ENCODE data around the gene RYR1. TPM values are rescaled to one million over a fixed set of nuclear protein-coding genes. Genes with fewer than 3 reads are reported as not detected.

The RYR1 gene
- total and polyA plus RNA-seq, 11 donors = 0.44 to 2.1 (median 0.86) TPM

DNA sequence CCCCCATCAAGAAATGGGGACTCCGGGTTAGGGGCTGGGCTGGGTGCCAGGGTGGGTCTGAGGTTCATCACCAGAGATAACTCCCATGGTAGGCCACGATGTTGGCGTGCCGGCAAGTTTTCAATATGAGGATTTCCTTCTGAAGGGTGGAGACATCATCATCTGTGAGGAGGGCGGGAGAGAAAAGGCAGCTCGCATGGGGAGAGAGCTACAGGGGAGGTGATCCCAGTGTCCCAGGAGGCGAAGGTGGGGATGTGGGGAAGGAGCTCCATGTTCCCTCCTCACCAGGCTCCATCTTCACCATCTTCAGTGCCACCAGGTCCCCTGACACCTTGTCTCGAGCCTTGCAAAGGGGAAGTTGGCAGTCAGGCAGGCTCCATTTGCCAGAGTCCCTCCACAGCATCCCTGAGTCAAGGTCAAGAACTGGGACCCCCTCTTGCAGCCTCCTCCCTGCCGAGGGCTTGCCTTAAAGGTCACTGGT, 183.8 kb downstream of the RYR1 start:
- Histone ChIP-seq H3K27ac (peak overlapping the region in 8 of 12 donors; percentile 9 to 92 (median 76)), H3K4me3 (peak overlapping the region in 10 of 12 donors; percentile 4 to 98 (median 86)), H3K36me3 (peaks cover 3 to 25% (median 23%) of the 10 kb centered on the region in 9 donors), H3K27me3 (no peaks in the 10 kb centered on the region), H3K9me3 (no peaks in the 10 kb centered on the region), H3K4me1 (peaks cover 2 to 28% (median 20%) of the 10 kb centered on the region in 12 donors)
- WGBS, 4 donors = 59 to 67% (median 63%) methylated on average over 8 to 9 of the region's 9 CpGs
- TF ChIP-seq, protein P1, sequence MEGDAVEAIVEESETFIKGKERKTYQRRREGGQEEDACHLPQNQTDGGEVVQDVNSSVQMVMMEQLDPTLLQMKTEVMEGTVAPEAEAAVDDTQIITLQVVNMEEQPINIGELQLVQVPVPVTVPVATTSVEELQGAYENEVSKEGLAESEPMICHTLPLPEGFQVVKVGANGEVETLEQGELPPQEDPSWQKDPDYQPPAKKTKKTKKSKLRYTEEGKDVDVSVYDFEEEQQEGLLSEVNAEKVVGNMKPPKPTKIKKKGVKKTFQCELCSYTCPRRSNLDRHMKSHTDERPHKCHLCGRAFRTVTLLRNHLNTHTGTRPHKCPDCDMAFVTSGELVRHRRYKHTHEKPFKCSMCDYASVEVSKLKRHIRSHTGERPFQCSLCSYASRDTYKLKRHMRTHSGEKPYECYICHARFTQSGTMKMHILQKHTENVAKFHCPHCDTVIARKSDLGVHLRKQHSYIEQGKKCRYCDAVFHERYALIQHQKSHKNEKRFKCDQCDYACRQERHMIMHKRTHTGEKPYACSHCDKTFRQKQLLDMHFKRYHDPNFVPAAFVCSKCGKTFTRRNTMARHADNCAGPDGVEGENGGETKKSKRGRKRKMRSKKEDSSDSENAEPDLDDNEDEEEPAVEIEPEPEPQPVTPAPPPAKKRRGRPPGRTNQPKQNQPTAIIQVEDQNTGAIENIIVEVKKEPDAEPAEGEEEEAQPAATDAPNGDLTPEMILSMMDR (IDR thresholded peaks at IDR 0.05) = no peak
- TF ChIP-seq POLR2A (IDR thresholded peaks at IDR 0.05) = no peak
- DNase-seq = no peak
- ATAC-seq = no peak
- intact Hi-C loops (cut with DNase I) = loop anchor here in 6 of 10 donors (5.0 to 10.0 kb wide), 6 partner anchors 73 to 507 kb away; partner anchors contain the start of genes FAM98C (in 3 of the 6), MRPS12 (in 3 of the 6), SARS2 (in 3 of the 6) and PAK4 (in 1 of the 6)

DNA sequence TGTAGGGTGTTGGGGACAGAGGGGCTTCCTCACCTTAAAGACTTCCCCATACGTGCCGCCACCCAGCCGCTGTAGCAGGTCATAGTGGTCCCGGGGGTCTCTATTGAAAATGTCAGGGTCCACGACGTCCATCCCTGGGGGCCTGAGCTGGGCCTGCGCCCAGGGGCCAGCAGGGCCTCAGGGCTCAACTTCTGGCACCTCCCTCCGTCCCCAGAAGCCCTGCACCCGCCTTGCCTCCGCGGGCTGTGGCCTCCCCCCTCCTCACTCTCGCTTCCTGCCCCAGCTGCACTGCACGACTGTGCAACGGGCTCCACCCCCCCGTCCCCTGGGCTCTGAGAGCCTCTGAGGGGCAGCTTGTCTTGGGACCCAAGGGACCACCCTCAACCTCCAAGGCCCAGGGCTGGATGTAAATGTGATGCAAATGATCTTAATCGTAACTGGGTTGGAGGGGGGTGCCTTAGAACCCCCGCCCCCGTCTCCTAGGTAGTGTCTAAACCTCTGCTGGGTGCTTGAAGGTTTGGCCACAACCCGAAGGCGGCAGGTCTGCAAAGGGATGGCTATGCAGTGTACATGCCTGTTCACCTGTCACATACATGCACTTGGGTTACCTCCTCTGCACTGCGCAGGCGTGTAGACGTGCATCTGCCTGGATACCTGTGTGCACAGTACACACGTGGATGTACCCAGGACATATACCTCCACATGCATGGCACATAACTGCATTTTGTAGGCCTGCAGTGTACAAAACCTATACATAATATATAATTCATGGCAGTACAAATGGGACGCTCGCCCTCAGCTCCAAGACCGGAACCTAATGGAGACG, 184.5 kb downstream of the RYR1 start, which contains the start of gene MAP4K1:
Gene MAP4K1, minus strand, starts transcription at position 190 of the 826 bp plus-strand sequence. Its CDS starts 58 bp downstream, at position 132.
- intact Hi-C loops (cut with DNase I) = loop anchor here in 6 of 10 donors (5.0 to 10.0 kb wide), 6 partner anchors 73 to 507 kb away; partner anchors contain the start of genes FAM98C (in 3 of the 6), MRPS12 (in 3 of the 6), SARS2 (in 3 of the 6) and PAK4 (in 1 of the 6)
- 34 to 44% (median 39%) methylated on average over 11 to 28 of the region's 28 CpGs for WGBS, 4 donors
- H3K36me3 ChIP-seq = peaks cover 3 to 31% (median 28%) of the 10 kb centered on the region in 9 donors
- peak in 2 of 4 donors; percentile 1 to 9 for ATAC-seq
- no peaks in the 10 kb centered on the region for H3K27me3 ChIP-seq
- H3K4me1 ChIP-seq = peaks cover 2 to 28% (median 20%) of the 10 kb centered on the region in 12 donors
- no peaks in the 10 kb centered on the region for H3K9me3 ChIP-seq
- H3K27ac ChIP-seq = peak within 1 kb of the TSS in 11 of 12 donors; percentile 26 to 96 (median 89)
- peak; percentile 38 to 84 (median 57) for DNase-seq
- TF ChIP-seq, protein P1 (IDR thresholded peaks at IDR 0.05) = no peak
- TF ChIP-seq POLR2A (IDR thresholded peaks at IDR 0.05) = no peak
- peak within 1 kb of the TSS; percentile 12 to 98 (median 84) for H3K4me3 ChIP-seq

DNA sequence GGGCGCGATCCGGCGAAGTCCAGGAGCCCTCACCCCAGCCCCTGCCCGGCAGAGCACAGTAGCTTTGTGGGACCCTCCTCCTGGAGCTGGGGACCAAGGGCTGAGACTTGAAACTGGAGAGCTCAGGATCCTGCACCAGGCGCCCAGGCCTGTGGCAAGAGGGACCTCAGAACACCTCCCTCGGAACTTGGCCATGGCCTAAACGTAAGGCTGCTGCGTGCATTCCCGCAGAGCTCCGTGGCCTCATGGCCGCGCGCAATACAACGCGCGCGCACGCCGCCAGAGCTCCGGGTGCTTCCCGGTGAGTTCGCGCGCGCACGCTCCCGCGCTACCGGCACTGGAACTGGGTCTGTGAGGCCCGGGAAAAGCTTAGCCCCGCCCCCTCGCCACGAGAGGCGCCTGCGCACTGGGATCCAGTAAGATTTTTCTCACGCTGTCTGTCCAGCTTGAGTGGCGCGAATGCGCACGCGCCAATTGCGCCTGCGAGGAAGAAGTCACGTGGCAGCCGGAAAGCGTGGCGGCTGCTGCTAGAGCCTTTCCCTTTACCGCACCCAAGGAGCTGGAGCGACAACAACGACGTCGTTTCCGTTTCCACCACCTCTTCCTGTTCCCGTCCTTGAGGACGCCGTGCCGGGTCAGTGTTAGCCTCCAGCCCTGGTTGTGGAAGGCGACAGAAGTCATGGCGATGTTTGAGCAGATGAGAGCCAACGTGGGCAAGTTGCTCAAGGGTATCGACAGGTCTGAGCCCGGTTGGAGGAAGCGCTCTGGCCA, 185.3 kb downstream of the RYR1 start, which contains the start of gene EIF3K:
Gene EIF3K, plus strand, starts transcription at position 599 of the 771 bp plus-strand sequence. Its CDS starts 81 bp downstream, at position 680.
- peak; percentile 93 to 97 (median 95) for ATAC-seq
- Histone ChIP-seq H3K27me3 (no peaks in the 10 kb centered on the region), H3K36me3 (peaks cover 3 to 39% (median 35%) of the 10 kb centered on the region in 9 donors), H3K4me1 (peaks cover 2 to 28% (median 20%) of the 10 kb centered on the region in 12 donors), H3K4me3 (peak within 1 kb of the TSS; percentile 54 to 98 (median 84)), H3K9me3 (no peaks in the 10 kb centered on the region), H3K27ac (peak within 1 kb of the TSS; percentile 81 to 96 (median 90))
- intact Hi-C loops (cut with DNase I) = loop anchor here in 6 of 10 donors (5.0 to 10.0 kb wide), 6 partner anchors 74 to 506 kb away; partner anchors contain the start of genes FAM98C (in 3 of the 6), MRPS12 (in 3 of the 6), SARS2 (in 3 of the 6) and PAK4 (in 1 of the 6)
- peak; percentile 98 to 100 (median 99) for DNase-seq
- 1 to 6% (median 1%) methylated on average over 28 to 64 of the region's 64 CpGs for WGBS, 4 donors
- peak; percentile 51 to 80 for TF ChIP-seq POLR2A (IDR thresholded peaks at IDR 0.05)
- TF ChIP-seq, protein P1 (IDR thresholded peaks at IDR 0.05) = no peak
